HEK293 (cell line): ENCODE results near the gene ADM.
"Not testable (repeated sequence)": the region's sequence is repeated elsewhere in the genome, so short reads cannot be mapped to it uniquely, and the experiment has no call there.

Experiments used
- CTCF ChIA-PET: fragments of 350-600 bp; formaldehyde crosslinking; extraction: SDS; loops from one replicate; lab custom pipeline; 2021; ENCODE audit warnings: antibody characterized with exemption; lab: Yijun Ruan, JAX
- POLR2A ChIA-PET: fragments of 300-600 bp; formaldehyde crosslinking; extraction: SDS; loops from one replicate; lab custom pipeline; 2020; ENCODE audit warnings: antibody characterized with exemption, inconsistent platforms; lab: Yijun Ruan, JAX
- H3K27ac ChIP-seq: fragments of 200-500 bp; sonication (Bioruptor generic); 2 replicates; pipeline ENCODE4 v1.5.1; 2014; ENCODE audit warnings: low read depth, low read length, control low read depth, inconsistent platforms; ENCODE audit errors: extremely low read depth
- H3K36me3 ChIP-seq, 2 experiments: fragments of 200-500 bp in 1 of 2; sonication (Bioruptor generic) in 1 of 2; 1 replicate in 1 of 2; 2 replicates in 1 of 2; pipeline ENCODE4 v1.5.1; 2014 to 2017; ENCODE audit warnings: inconsistent platforms in 2 of 2, low read length in 2 of 2; ENCODE audit not compliant: control insufficient read depth in 2 of 2, insufficient read depth in 1 of 2
- H3K4me1 ChIP-seq: fragments of 200-500 bp; sonication (Bioruptor generic); 2 replicates; pipeline ENCODE4 v1.5.1; 2014; ENCODE audit warnings: mild to moderate bottlenecking, low read length, inconsistent platforms; ENCODE audit not compliant: control insufficient read depth, insufficient read depth
- H3K4me3 ChIP-seq: 2 replicates; pipeline ENCODE4 v1.5.1; 2011; ENCODE audit warnings: low read depth, mild to moderate bottlenecking, control low read depth, low read length, moderate library complexity
- H3K9me3 ChIP-seq: fragments of 200-500 bp; sonication (Bioruptor generic); 2 replicates; pipeline ENCODE4 v1.5.1; 2014; ENCODE audit warnings: low read depth, low read length, inconsistent platforms; ENCODE audit not compliant: control insufficient read depth, insufficient read depth
- KLF1 ChIP-seq: fragments of 450-650 bp; formaldehyde crosslinking; IDR thresholded peaks from 2 replicates; pipeline ENCODE4 v1.5.1; 2016; ENCODE audit warnings: missing biosample characterization, missing genetic modification characterization
- PATZ1 ChIP-seq: fragments of 450-650 bp; formaldehyde crosslinking; IDR thresholded peaks from 2 replicates; pipeline ENCODE4 v1.5.1; 2016; ENCODE audit warnings: missing biosample characterization, missing genetic modification characterization
- SALL2 ChIP-seq: fragments of 450-650 bp; formaldehyde crosslinking; IDR thresholded peaks from 2 replicates; pipeline ENCODE4 v1.5.0; 2017; ENCODE audit warnings: missing biosample characterization, mild to moderate bottlenecking, missing genetic modification characterization, borderline replicate concordance
- SCRT1 ChIP-seq: fragments of 450-650 bp; formaldehyde crosslinking; IDR thresholded peaks from 2 replicates; pipeline ENCODE4 v1.5.1; 2016; ENCODE audit warnings: missing biosample characterization, missing genetic modification characterization, borderline replicate concordance
- SETDB1 ChIP-seq: IDR thresholded peaks from one replicate; pipeline ENCODE4 v1.6.1; 2017; ENCODE audit warnings: mild to moderate bottlenecking, low read length, moderate library complexity, mixed read lengths; ENCODE audit not compliant: insufficient read length
- SP2 ChIP-seq: fragments of 450-650 bp; formaldehyde crosslinking; IDR thresholded peaks from 2 replicates; pipeline ENCODE4 v1.5.1; 2016; ENCODE audit warnings: missing biosample characterization, missing genetic modification characterization
- TSHZ1 ChIP-seq: fragments of 450-650 bp; formaldehyde crosslinking; IDR thresholded peaks from 2 replicates; pipeline ENCODE4 v1.5.1; 2016; ENCODE audit warnings: missing biosample characterization, missing genetic modification characterization, borderline replicate concordance
- ZFP69B ChIP-seq: fragments of 450-650 bp; formaldehyde crosslinking; IDR thresholded peaks from 2 replicates; pipeline ENCODE4 v1.5.1; 2016; ENCODE audit warnings: missing biosample characterization, missing genetic modification characterization
- ZIC2 ChIP-seq: fragments of 450-650 bp; formaldehyde crosslinking; IDR thresholded peaks from 2 replicates; pipeline ENCODE4 v1.5.1; 2016; ENCODE audit warnings: missing biosample characterization, missing genetic modification characterization
- ZNF146 ChIP-seq: fragments of 450-650 bp; formaldehyde crosslinking; IDR thresholded peaks from 2 replicates; pipeline ENCODE4 v1.5.1; 2016; ENCODE audit warnings: missing biosample characterization, missing genetic modification characterization
- ZNF157 ChIP-seq: fragments of 450-650 bp; formaldehyde crosslinking; IDR thresholded peaks from 2 replicates; pipeline ENCODE4 v1.5.1; 2016; ENCODE audit warnings: missing biosample characterization, missing genetic modification characterization
- ZNF202 ChIP-seq: fragments of 450-650 bp; formaldehyde crosslinking; IDR thresholded peaks from 2 replicates; pipeline ENCODE4 v1.5.1; 2016; ENCODE audit warnings: missing biosample characterization, missing genetic modification characterization, borderline replicate concordance
- ZNF292 ChIP-seq: fragments of 450-650 bp; formaldehyde crosslinking; IDR thresholded peaks from 2 replicates; pipeline ENCODE4 v1.5.1; 2016; ENCODE audit warnings: low read depth, missing biosample characterization, missing genetic modification characterization, borderline replicate concordance
- ZNF354C ChIP-seq: fragments of 450-650 bp; formaldehyde crosslinking; IDR thresholded peaks from 2 replicates; pipeline ENCODE4 v1.5.1; 2016; ENCODE audit warnings: missing biosample characterization, missing genetic modification characterization, low read depth, borderline replicate concordance
- ZNF362 ChIP-seq: fragments of 450-650 bp; formaldehyde crosslinking; IDR thresholded peaks from 2 replicates; pipeline ENCODE4 v1.5.1; 2016; ENCODE audit warnings: missing biosample characterization, missing genetic modification characterization
- ZNF510 ChIP-seq: fragments of 450-650 bp; formaldehyde crosslinking; IDR thresholded peaks from 2 replicates; pipeline ENCODE4 v1.5.1; 2018; ENCODE audit warnings: mild to moderate bottlenecking, missing genetic modification characterization, missing biosample characterization; ENCODE audit not compliant: insufficient replicate concordance
- ZNF561 ChIP-seq: fragments of 450-650 bp; IDR thresholded peaks from 2 replicates; pipeline ENCODE4 v1.5.1; 2018; ENCODE audit warnings: missing biosample characterization, missing genetic modification characterization, borderline replicate concordance
- ZNF639 ChIP-seq: fragments of 450-650 bp; formaldehyde crosslinking; IDR thresholded peaks from 2 replicates; pipeline ENCODE4 v1.5.1; 2016; ENCODE audit warnings: missing biosample characterization, missing genetic modification characterization
- ZNF645 ChIP-seq: fragments of 450-650 bp; formaldehyde crosslinking; IDR thresholded peaks from 2 replicates; pipeline ENCODE4; 2016; ENCODE audit warnings: missing biosample characterization, missing genetic modification characterization
- ZNF692 ChIP-seq: fragments of 450-650 bp; formaldehyde crosslinking; IDR thresholded peaks from 2 replicates; pipeline ENCODE4 v1.5.1; 2016; ENCODE audit warnings: missing biosample characterization, missing genetic modification characterization

ADM gene

GRCh38 chr11:10264716-10265115, 40.2 kb upstream of the ADM start:
- H3K36me3 ChIP-seq, H3K4me1 ChIP-seq, CTCF ChIA-PET, H3K27ac ChIP-seq, H3K9me3 ChIP-seq, H3K4me3 ChIP-seq: not testable (repeated sequence)
- TF ChIP-seq ZNF146 (tag by site-specific recombination): peak; percentile 77
- POLR2A ChIA-PET: interaction anchor here (1.2 to 1.8 kb wide), 2 partner anchors 28 to 41 kb away, joined by 3 to 11 read pairs; partner anchors contain the start of gene ADM

- CTCF ChIA-PET: interaction anchor here (0.7 to 1.6 kb wide), 3 partner anchors 10 to 58 kb away, joined by 3 to 5 read pairs (median 4); no protein-coding TSS in a partner anchor
Measured at GRCh38 chr11:10265936-10266335, 38.9 kb upstream of the ADM start.

GRCh38 chr11:10267821-10268220, 37.1 kb upstream of the ADM start:
- H3K4me3 ChIP-seq: no peak overlapping the region
- no peak overlapping the region for H3K27ac ChIP-seq
- POLR2A ChIA-PET: no interaction called here
- H3K36me3 ChIP-seq: no peaks in the 10 kb centered on the region
- no peaks in the 10 kb centered on the region for H3K9me3 ChIP-seq
- CTCF ChIA-PET: interaction anchor here (0.5 to 0.6 kb wide), 3 partner anchors 50 to 459 kb away, joined by 3 to 4 read pairs (median 3); no protein-coding TSS in a partner anchor
- no peaks in the 10 kb centered on the region for H3K4me1 ChIP-seq
- no peak for TF ChIP-seq SP2 (tag by site-specific recombination)
- no peak for TF ChIP-seq ZNF692 (tag by site-specific recombination)
- no peak for TF ChIP-seq ZFP69B (tag by site-specific recombination)
- TF ChIP-seq PATZ1: no peak
- TF ChIP-seq ZNF354C (tag by site-specific recombination): no peak
- TF ChIP-seq ZNF157 (tag by site-specific recombination): no peak
- no peak for TF ChIP-seq SETDB1
- TF ChIP-seq TSHZ1 (tag by site-specific recombination): no peak
- no peak for TF ChIP-seq ZNF292 (tag by site-specific recombination)
- no peak for TF ChIP-seq ZNF639 (tag by site-specific recombination)
- no peak for TF ChIP-seq ZNF510 (tag by site-specific recombination)
- no peak for TF ChIP-seq ZNF561 (tag by site-specific recombination)
- TF ChIP-seq ZNF645: no peak

More at GRCh38 chr11:10265936-10266335, 38.9 kb upstream of the ADM start:
- POLR2A ChIA-PET: no interaction called here
- TF ChIP-seq ZNF362 (tag by site-specific recombination): no peak
- TF ChIP-seq ZNF292 (tag by site-specific recombination): no peak
- no peak for TF ChIP-seq ZIC2 (tag by site-specific recombination)
- TF ChIP-seq ZNF354C (tag by site-specific recombination): no peak
- no peak for TF ChIP-seq KLF1 (tag by site-specific recombination)
- TF ChIP-seq ZNF202 (tag by site-specific recombination): no peak
- no peak for TF ChIP-seq SCRT1 (tag by site-specific recombination)
- no peak for TF ChIP-seq SALL2 (tag by site-specific recombination)
- Histone ChIP-seq H3K4me3 (no peak overlapping the region), H3K4me1 (no peaks in the 10 kb centered on the region), H3K9me3 (no peaks in the 10 kb centered on the region), H3K36me3 (no peaks in the 10 kb centered on the region), H3K27ac (no peak overlapping the region)
